ENCODE results near the gene JAKMIP1. TPM values are rescaled to one million over a fixed set of nuclear protein-coding genes. Genes with fewer than 3 reads are reported as not detected.
A peak's percentile ranks its signal among the peaks of the same experiment; 100 is the strongest.

Gene JAKMIP1
- total RNA-seq, 1 donor from 2014 or later, result not detected

DNA sequence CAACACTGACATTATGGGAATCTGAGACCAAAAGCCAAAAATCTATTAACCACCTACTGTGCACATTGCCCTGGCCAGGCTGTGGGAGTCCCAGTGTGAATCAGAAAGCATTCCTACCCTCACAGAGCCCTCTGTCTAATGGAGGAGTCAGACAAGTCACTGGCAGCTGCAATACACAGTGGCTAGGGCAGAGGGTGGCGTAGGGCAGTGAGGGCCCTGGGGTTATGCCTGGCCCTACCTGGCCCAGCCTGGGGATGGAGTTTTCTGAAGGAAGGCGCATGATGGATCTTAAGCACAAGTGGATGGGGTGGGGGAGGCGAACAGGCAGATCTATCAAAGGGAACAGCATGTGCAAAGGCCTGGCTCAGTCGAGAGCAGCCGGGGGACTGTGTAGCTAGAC is 10.8 kb downstream of the JAKMIP1 start:
- Mint-ChIP-seq H3K4me3 (no peak overlapping the region), H3K36me3 (no peaks in the 10 kb centered on the region), H3K27me3 (ENCODE audit: low read depth) (peaks cover 24% of the 10 kb centered on the region), H3K4me1 (peaks cover 13% of the 10 kb centered on the region), H3K27ac (no peak overlapping the region), H3K9me3 (peaks cover 13% of the 10 kb centered on the region)
- TF ChIP-seq, protein P1, sequence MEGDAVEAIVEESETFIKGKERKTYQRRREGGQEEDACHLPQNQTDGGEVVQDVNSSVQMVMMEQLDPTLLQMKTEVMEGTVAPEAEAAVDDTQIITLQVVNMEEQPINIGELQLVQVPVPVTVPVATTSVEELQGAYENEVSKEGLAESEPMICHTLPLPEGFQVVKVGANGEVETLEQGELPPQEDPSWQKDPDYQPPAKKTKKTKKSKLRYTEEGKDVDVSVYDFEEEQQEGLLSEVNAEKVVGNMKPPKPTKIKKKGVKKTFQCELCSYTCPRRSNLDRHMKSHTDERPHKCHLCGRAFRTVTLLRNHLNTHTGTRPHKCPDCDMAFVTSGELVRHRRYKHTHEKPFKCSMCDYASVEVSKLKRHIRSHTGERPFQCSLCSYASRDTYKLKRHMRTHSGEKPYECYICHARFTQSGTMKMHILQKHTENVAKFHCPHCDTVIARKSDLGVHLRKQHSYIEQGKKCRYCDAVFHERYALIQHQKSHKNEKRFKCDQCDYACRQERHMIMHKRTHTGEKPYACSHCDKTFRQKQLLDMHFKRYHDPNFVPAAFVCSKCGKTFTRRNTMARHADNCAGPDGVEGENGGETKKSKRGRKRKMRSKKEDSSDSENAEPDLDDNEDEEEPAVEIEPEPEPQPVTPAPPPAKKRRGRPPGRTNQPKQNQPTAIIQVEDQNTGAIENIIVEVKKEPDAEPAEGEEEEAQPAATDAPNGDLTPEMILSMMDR (IDR thresholded peaks at IDR 0.05; ENCODE audit: unreplicated experiment), result no peak
- no peak for DNase-seq (ENCODE audit: low spot score in 2 of 2, unreplicated experiment in 2 of 2)

DNA sequence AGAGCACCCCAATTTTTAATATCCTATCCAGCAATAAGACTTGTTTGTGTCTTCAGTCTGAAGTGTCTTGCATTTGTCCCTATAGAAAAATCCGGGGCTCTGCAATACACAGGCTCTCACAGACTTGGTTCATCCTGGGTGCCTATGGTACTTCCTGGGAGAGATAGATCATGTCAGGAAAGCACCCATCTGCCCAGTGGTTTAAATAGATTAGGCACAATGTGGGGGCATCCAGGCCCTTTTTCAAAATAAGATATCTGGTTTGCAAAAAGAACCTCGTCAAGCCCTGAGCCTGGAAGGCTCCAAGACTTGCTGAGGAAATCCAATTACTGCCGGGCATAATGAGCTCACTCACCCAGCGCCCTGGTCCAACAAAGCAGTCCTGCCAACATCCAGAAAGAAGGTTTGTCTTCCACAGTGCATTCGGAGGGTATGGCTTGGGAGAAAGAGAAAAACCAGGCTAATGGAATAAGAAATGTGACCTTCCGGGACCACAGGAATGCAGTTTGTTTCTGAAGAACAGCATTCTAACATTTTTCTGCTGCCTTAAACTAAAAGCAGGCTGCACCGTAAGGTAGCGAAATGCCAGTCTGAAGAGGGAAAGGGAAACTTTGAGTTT is 11.6 kb downstream of the JAKMIP1 start:
- H3K36me3 Mint-ChIP-seq, result no peaks in the 10 kb centered on the region
- peaks cover 13% of the 10 kb centered on the region for H3K4me1 Mint-ChIP-seq
- TF ChIP-seq, protein P1 (IDR thresholded peaks at IDR 0.05; ENCODE audit: unreplicated experiment), result no peak
- H3K4me3 Mint-ChIP-seq, result no peak overlapping the region
- H3K27ac Mint-ChIP-seq, result peak overlapping the region; percentile 53
- H3K27me3 Mint-ChIP-seq (ENCODE audit: low read depth), result peaks cover 17% of the 10 kb centered on the region
- DNase-seq (ENCODE audit: low spot score in 2 of 2, unreplicated experiment in 2 of 2), result no peak
- peaks cover 13% of the 10 kb centered on the region for H3K9me3 Mint-ChIP-seq

DNA sequence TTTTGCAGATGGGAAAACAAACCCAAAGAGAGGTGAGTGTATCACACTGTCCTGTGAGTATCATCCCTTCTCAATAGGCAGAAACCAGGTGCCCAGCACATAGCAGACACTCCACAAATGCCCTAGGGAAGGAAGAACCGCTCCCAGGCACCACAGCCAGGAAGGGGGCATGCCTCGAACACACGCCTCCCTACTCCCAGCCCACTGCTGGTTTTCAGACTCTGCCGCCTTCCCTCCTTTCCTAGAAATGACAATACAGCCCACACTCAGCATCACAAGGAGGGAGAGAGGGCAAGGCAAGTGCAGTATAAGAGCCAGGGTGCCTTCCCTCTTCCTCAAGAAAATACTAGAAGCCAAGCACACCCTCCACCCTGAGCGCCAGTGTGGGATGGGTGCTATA is 16.2 kb downstream of the JAKMIP1 start:
- peaks cover 9% of the 10 kb centered on the region for H3K4me1 Mint-ChIP-seq
- TF ChIP-seq, protein P1 (IDR thresholded peaks at IDR 0.05; ENCODE audit: unreplicated experiment), result no peak
- H3K27me3 Mint-ChIP-seq (ENCODE audit: low read depth), result peaks cover 5% of the 10 kb centered on the region
- H3K4me3 Mint-ChIP-seq, result no peak overlapping the region
- no peak for DNase-seq (ENCODE audit: low spot score in 2 of 2, unreplicated experiment in 2 of 2)
- H3K36me3 Mint-ChIP-seq, result no peaks in the 10 kb centered on the region
- no peak overlapping the region for H3K27ac Mint-ChIP-seq
- H3K9me3 Mint-ChIP-seq, result peaks cover 20% of the 10 kb centered on the region

DNA sequence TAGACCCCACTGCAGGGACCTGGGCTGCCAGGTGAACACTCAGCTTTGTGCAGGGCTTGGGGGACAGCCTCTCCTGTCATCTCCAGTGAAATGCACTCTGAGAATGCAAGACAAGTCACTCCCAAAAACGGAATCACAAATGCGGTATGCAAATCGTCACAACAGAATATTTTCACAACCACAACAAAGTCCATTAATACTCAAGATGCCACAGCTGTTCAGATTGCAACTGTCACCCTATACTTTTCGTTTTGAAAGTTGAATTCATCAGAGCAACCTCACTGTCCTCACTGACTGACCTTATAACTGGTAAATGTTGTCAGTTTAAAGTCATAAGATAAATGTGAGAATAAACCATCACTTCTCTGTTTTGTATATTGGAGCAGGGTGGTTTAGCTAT is 16.6 kb downstream of the JAKMIP1 start:
- peaks cover 6% of the 10 kb centered on the region for H3K27me3 Mint-ChIP-seq (ENCODE audit: low read depth)
- peaks cover 20% of the 10 kb centered on the region for H3K9me3 Mint-ChIP-seq
- no peak for DNase-seq (ENCODE audit: low spot score in 2 of 2, unreplicated experiment in 2 of 2)
- H3K4me3 Mint-ChIP-seq, result no peak overlapping the region
- H3K27ac Mint-ChIP-seq, result no peak overlapping the region
- TF ChIP-seq, protein P1 (IDR thresholded peaks at IDR 0.05; ENCODE audit: unreplicated experiment), result no peak
- H3K36me3 Mint-ChIP-seq, result no peaks in the 10 kb centered on the region
- H3K4me1 Mint-ChIP-seq, result peaks cover 5% of the 10 kb centered on the region

DNA sequence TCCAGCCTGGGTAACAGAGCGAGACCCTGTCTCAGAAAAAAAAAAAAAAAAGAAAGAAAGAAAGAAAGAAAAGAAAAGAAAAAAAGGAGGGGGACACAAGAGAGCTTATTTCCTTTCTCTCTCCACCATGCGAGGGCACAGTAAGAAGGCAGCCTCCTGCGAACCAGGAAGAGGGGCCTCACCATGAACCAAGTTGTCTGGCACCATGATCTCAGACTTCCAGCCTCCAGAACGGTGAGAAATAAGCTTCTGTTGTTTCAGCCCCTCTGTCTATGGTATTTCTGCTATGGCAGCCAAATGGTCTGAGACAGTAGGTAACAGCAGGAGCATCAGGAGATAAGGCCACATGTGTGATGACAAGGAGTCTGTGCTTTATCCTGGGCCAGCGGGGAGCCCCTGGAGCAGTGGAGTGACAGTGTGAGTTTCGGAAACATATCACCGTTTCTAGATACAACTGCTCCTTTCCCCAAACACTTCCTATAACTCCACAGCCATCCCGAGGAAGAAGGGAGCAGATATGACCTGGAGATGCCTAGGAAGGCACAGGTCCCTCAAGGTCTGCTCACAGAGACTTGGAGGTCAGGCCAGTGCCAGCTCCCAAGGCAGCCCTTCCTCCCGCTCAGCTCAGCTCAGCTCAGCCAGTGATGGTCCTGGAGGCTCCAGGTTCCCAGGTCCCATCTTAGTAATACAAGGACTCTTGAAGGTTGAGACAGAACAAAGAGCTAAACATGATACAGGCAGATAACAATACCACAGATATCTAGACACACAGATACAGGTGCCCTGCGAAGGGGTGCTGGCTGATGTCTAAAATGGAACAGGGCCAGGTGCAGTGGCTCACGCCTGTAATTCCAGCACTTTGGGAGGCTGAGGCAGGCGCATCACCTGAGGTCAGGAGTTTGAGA is 17.7 kb downstream of the JAKMIP1 start:
- peaks cover 9% of the 10 kb centered on the region for H3K27me3 Mint-ChIP-seq (ENCODE audit: low read depth)
- H3K4me3 Mint-ChIP-seq, result no peak overlapping the region
- DNase-seq (ENCODE audit: low spot score in 2 of 2, unreplicated experiment in 2 of 2), result no peak
- H3K27ac Mint-ChIP-seq, result no peak overlapping the region
- peaks cover 29% of the 10 kb centered on the region for H3K9me3 Mint-ChIP-seq
- H3K36me3 Mint-ChIP-seq, result no peaks in the 10 kb centered on the region
- H3K4me1 Mint-ChIP-seq, result no peaks in the 10 kb centered on the region
- TF ChIP-seq, protein P1 (IDR thresholded peaks at IDR 0.05; ENCODE audit: unreplicated experiment), result no peak
